Mammary epithelial cell (primary cell): ENCODE results near the gene CNTNAP2.

Experiments
- CTCF ChIP-seq, 2 donors: IDR thresholded peaks in 1 of 2; conservative IDR thresholded peaks in 1 of 2; 2 replicates each; pipeline ENCODE4 v1.5.1; 2011 to 2012; ENCODE audit warnings: inconsistent platforms in 2 of 2, low read length in 2 of 2, mild to moderate bottlenecking in 2 of 2, control low read depth in 1 of 2, low read depth in 1 of 2; ENCODE audit not compliant: insufficient read depth in 1 of 2; ENCODE audit errors: extremely low read depth in 1 of 2
- EZH2 ChIP-seq: IDR thresholded peaks from 2 replicates; pipeline ENCODE4 v1.6.1; 2012; ENCODE audit warnings: low read length, inconsistent platforms, borderline replicate concordance

- TF ChIP-seq CTCF (conservative IDR thresholded peaks at IDR 0.05 in 1 of 2, IDR thresholded peaks at IDR 0.05 in 1 of 2; ENCODE audit: extremely low read depth in 1 of 2, insufficient read depth in 1 of 2, low read depth in 1 of 2, low read length in 2 of 2) (no peak), EZH2 (no peak)
These were observed 214.8 kb downstream of the CNTNAP2 start for GRCh38 chr7:146331369-146331768.
